Endothelial cell (in vitro differentiated cells): ENCODE results near the gene PER2. TPM values are rescaled to one million over a fixed set of nuclear protein-coding genes. Genes with fewer than 3 reads are reported as not detected.

ENCODE experiments used
- DNase-seq: peaks from one replicate; pipeline ENCODE4 v3.0.0; 2021; ENCODE audit warnings: low spot score
- H3K27ac Mint-ChIP-seq: one replicate; pipeline ENCODE4 v1.8.0; 2021; ENCODE audit warnings: mixed read lengths, inconsistent platforms; ENCODE audit not compliant: unreplicated experiment
- H3K27me3 Mint-ChIP-seq: one replicate; pipeline ENCODE4 v1.8.0; 2021; ENCODE audit warnings: mild to moderate bottlenecking, moderate library complexity, mixed read lengths, inconsistent platforms; ENCODE audit not compliant: unreplicated experiment
- H3K36me3 Mint-ChIP-seq: one replicate; pipeline ENCODE4 v1.8.0; 2021; ENCODE audit warnings: mild to moderate bottlenecking, low read depth, mixed read lengths, inconsistent platforms; ENCODE audit not compliant: unreplicated experiment
- H3K4me1 Mint-ChIP-seq: one replicate; pipeline ENCODE4 v1.8.0; 2021; ENCODE audit warnings: mild to moderate bottlenecking, mixed read lengths, inconsistent platforms; ENCODE audit not compliant: unreplicated experiment
- H3K4me3 Mint-ChIP-seq: one replicate; pipeline ENCODE4 v1.8.0; 2021; ENCODE audit warnings: mild to moderate bottlenecking, mixed read lengths, inconsistent platforms; ENCODE audit not compliant: unreplicated experiment
- H3K9me3 Mint-ChIP-seq: one replicate; pipeline ENCODE4 v1.8.0; 2021; ENCODE audit warnings: mixed read lengths, inconsistent platforms; ENCODE audit not compliant: unreplicated experiment
- CTCF ChIP-seq: fragments of 200-600 bp; sonication (generic); IDR thresholded peaks from one replicate; pipeline ENCODE4 v1.5.0; 2021; ENCODE audit warnings: antibody characterized with exemption; ENCODE audit not compliant: unreplicated experiment
- total RNA-seq: library from RNA; stranded (reverse); fragmentation: NEBNext Ultra II Directional; extraction: Animal tissue kit (Norgen Biotek cat#: 25700); gene quantifications from one replicate; pipeline ENCODE4 v1.2.1, GENCODE V29; 2021; ENCODE audit not compliant: unreplicated experiment

The PER2 gene
- total RNA-seq, 1 donor from 2014 or later, result 5.5 TPM

DNA sequence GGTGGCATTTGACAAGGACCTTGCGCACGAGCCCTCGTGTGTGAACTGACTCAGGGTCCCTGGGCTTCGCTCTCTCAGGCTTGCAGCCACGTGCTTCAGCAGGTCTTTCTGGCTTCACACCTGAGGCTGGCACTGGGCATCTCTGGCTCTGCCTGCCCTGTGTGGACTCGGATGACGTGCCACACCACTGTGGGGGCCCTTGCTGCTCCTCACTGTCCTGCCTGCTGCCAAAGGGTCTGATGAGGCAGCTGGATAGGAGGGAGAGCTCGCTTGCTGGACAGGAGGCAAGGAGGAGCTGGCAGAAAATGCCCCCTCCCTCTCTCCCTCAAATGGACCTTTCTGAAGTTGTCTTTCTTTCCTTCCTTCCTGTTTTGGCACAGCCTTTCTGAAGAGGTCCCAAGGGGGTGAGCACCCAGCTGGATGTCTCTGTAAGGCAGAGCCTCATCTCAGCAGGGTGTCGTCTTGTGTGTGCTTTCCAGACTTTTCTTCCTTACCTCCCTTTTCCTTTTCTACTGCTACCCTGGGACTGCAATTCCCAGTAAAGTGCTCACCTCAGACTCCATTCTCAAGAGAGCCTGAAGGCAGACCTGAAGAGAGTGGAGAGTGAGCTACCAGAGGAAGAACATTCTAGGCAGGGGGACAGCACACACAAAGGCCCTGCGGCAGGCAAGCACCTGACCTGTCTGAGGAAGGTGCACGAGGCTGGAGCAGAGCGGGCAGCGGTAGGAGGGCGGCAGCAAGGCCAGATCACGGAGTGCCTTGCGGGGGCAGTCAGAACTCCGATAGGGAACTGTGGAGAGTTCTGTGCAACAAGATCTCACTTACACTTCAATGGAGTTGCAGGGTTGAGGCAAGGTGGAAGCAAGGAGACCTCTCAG is 5.3 kb downstream of the PER2 start:
- Mint-ChIP-seq H3K36me3 (peaks cover 4% of the 10 kb centered on the region), H3K4me1 (peaks cover 11% of the 10 kb centered on the region), H3K27ac (no peak overlapping the region), H3K27me3 (peaks cover 13% of the 10 kb centered on the region), H3K4me3 (no peak overlapping the region), H3K9me3 (no peaks in the 10 kb centered on the region)
- DNase-seq, result no peak
- no peak for TF ChIP-seq CTCF

- no peak for DNase-seq
- Mint-ChIP-seq H3K27me3 (peaks cover 7% of the 10 kb centered on the region), H3K36me3 (peaks cover 4% of the 10 kb centered on the region), H3K4me3 (no peak overlapping the region), H3K4me1 (peaks cover 11% of the 10 kb centered on the region), H3K9me3 (no peaks in the 10 kb centered on the region), H3K27ac (no peak overlapping the region)
- no peak for TF ChIP-seq CTCF
Observed at GRCh38 chr2:238281826-238282480, 6.5 kb downstream of the PER2 start.

DNA sequence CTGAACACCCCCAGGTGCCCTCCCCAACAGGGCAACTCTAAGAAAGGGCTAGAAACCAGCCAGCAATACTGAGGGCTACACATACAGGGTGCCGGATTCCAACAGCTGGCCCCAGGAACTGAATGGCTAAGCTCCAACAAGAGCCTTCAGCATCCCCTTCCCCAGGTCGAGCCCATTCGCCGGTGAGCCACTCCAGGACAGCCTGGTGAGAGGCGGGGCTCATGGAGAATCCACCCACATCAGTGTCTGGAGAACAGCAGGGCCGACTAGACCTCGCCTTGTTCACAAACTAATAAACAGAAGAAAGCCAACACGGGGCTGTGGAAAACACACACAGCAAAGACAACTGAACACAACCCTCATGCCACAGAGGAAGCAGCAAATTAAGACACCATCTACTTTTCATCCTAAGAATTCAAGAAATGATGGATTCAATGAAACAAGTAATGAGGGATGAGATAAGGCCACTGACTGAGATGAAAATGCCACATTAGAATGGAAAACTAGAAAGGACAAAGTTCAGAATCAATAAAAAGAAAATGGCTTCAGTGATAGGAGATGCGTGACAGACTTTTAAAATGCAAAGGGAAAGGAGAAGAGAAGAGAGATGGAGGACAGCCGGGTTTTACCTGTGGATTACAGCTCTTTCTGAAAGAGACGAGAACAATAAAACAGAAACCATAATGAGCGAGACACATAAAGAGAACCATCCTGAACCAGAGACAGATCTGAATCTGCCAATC is 8.2 kb downstream of the PER2 start:
- Mint-ChIP-seq H3K4me1 (peaks cover 8% of the 10 kb centered on the region), H3K9me3 (no peaks in the 10 kb centered on the region), H3K4me3 (no peak overlapping the region), H3K27me3 (no peaks in the 10 kb centered on the region), H3K27ac (no peak overlapping the region), H3K36me3 (peaks cover 4% of the 10 kb centered on the region)
- DNase-seq, result no peak
- no peak for TF ChIP-seq CTCF

- Mint-ChIP-seq H3K4me3 (no peak overlapping the region), H3K4me1 (peaks cover 8% of the 10 kb centered on the region), H3K36me3 (peaks cover under 1% of the 10 kb centered on the region), H3K27me3 (no peaks in the 10 kb centered on the region), H3K9me3 (no peaks in the 10 kb centered on the region), H3K27ac (no peak overlapping the region)
- no peak for TF ChIP-seq CTCF
- no peak for DNase-seq
Observed at GRCh38 chr2:238279324-238279682, 9.1 kb downstream of the PER2 start.
